GM10266 (cell line): ENCODE results near the gene CD63.

Experiments
- DNase-seq: peaks from one replicate; pipeline ENCODE4 v3.0.0; 2012; ENCODE audit errors: extremely low spot score
- CTCF ChIP-seq: IDR thresholded peaks from 2 replicates; pipeline ENCODE4 v1.5.1; 2012; ENCODE audit warnings: mild to moderate bottlenecking, low read depth; ENCODE audit not compliant: control insufficient read depth, insufficient read depth; ENCODE audit errors: missing control alignments

Gene CD63

GRCh38 chr12:55683676-55684075 lies 45.1 kb downstream of the CD63 start:
- DNase-seq: no peak
- TF ChIP-seq CTCF: no peak

- TF ChIP-seq CTCF: no peak
- DNase-seq: no peak
Measured at GRCh38 chr12:55682087-55682796, 46.6 kb downstream of the CD63 start.

- DNase-seq: no peak
- peak; percentile 6 for TF ChIP-seq CTCF
Measured at GRCh38 chr12:55681142-55682077, 47.4 kb downstream of the CD63 start.

GRCh38 chr12:55679691-55680090 lies 49.1 kb downstream of the CD63 start:
- no peak for TF ChIP-seq CTCF
- DNase-seq: no peak

- DNase-seq: no peak
- no peak for TF ChIP-seq CTCF
Measured at GRCh38 chr12:55676707-55677106, 52.1 kb downstream of the CD63 start.

GRCh38 chr12:55675666-55676065 lies 53.1 kb downstream of the CD63 start:
- DNase-seq: no peak
- no peak for TF ChIP-seq CTCF
